Measurements from ENCODE around the gene ZNF432. TPM values are rescaled to one million over a fixed set of nuclear protein-coding genes. Genes with fewer than 3 reads are reported as not detected.

Gene ZNF432
- total and polyA plus RNA-seq, 2 of the 13 experiments (the other 11 are each of a cell fraction or from before 2014, with no cell fraction given): 4.1 to 8.7 TPM

- TF ChIP-seq STAT6 (CRISPR knock-in tag; IDR thresholded peaks at IDR 0.05; ENCODE audit: borderline replicate concordance) (no peak), POLR2A (IDR thresholded peaks at IDR 0.05; ENCODE audit: insufficient read depth in 1 of 2, low read depth in 2 of 2, low read length in 2 of 2) (peak; percentile 53 to 72; a peak in 3 of 4 replicates), CENPX (CRISPR knock-in tag; IDR thresholded peaks at IDR 0.05) (no peak), ZBTB8A (CRISPR knock-in tag; IDR thresholded peaks at IDR 0.05; ENCODE audit: borderline replicate concordance, low read depth) (no peak), ZNF329 (CRISPR knock-in tag; IDR thresholded peaks at IDR 0.05; ENCODE audit: low read depth) (no peak), TCF7L2 (IDR thresholded peaks at IDR 0.05; ENCODE audit: low read depth, low read length) (no peak), NFYC (CRISPR knock-in tag; IDR thresholded peaks at IDR 0.05) (peak; percentile 25; the same call in 1 of the 2 replicates), ZNF34 (CRISPR knock-in tag; IDR thresholded peaks at IDR 0.05; ENCODE audit: borderline replicate concordance) (no peak), ZMYM3 (CRISPR knock-in tag; IDR thresholded peaks at IDR 0.05) (peak; percentile 55; the same call in 1 of the 2 replicates), ZBTB1 (CRISPR knock-in tag; IDR thresholded peaks at IDR 0.05; ENCODE audit: borderline replicate concordance) (no peak), ZNF354B (CRISPR knock-in tag; IDR thresholded peaks at IDR 0.05) (no peak)
- TF ChIP-seq, protein P1, sequence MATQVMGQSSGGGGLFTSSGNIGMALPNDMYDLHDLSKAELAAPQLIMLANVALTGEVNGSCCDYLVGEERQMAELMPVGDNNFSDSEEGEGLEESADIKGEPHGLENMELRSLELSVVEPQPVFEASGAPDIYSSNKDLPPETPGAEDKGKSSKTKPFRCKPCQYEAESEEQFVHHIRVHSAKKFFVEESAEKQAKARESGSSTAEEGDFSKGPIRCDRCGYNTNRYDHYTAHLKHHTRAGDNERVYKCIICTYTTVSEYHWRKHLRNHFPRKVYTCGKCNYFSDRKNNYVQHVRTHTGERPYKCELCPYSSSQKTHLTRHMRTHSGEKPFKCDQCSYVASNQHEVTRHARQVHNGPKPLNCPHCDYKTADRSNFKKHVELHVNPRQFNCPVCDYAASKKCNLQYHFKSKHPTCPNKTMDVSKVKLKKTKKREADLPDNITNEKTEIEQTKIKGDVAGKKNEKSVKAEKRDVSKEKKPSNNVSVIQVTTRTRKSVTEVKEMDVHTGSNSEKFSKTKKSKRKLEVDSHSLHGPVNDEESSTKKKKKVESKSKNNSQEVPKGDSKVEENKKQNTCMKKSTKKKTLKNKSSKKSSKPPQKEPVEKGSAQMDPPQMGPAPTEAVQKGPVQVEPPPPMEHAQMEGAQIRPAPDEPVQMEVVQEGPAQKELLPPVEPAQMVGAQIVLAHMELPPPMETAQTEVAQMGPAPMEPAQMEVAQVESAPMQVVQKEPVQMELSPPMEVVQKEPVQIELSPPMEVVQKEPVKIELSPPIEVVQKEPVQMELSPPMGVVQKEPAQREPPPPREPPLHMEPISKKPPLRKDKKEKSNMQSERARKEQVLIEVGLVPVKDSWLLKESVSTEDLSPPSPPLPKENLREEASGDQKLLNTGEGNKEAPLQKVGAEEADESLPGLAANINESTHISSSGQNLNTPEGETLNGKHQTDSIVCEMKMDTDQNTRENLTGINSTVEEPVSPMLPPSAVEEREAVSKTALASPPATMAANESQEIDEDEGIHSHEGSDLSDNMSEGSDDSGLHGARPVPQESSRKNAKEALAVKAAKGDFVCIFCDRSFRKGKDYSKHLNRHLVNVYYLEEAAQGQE (IDR thresholded peaks at IDR 0.05; ENCODE audit: borderline replicate concordance in 1 of 2, low read depth in 1 of 2, low read length in 2 of 2): no peak; a peak in 1 of 4 replicates
- TF ChIP-seq, protein P2, sequence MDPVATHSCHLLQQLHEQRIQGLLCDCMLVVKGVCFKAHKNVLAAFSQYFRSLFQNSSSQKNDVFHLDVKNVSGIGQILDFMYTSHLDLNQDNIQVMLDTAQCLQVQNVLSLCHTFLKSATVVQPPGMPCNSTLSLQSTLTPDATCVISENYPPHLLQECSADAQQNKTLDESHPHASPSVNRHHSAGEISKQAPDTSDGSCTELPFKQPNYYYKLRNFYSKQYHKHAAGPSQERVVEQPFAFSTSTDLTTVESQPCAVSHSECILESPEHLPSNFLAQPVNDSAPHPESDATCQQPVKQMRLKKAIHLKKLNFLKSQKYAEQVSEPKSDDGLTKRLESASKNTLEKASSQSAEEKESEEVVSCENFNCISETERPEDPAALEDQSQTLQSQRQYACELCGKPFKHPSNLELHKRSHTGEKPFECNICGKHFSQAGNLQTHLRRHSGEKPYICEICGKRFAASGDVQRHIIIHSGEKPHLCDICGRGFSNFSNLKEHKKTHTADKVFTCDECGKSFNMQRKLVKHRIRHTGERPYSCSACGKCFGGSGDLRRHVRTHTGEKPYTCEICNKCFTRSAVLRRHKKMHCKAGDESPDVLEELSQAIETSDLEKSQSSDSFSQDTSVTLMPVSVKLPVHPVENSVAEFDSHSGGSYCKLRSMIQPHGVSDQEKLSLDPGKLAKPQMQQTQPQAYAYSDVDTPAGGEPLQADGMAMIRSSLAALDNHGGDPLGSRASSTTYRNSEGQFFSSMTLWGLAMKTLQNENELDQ (CRISPR knock-in tag; IDR thresholded peaks at IDR 0.05; ENCODE audit: borderline replicate concordance): no peak
- TF ChIP-seq, protein P3, sequence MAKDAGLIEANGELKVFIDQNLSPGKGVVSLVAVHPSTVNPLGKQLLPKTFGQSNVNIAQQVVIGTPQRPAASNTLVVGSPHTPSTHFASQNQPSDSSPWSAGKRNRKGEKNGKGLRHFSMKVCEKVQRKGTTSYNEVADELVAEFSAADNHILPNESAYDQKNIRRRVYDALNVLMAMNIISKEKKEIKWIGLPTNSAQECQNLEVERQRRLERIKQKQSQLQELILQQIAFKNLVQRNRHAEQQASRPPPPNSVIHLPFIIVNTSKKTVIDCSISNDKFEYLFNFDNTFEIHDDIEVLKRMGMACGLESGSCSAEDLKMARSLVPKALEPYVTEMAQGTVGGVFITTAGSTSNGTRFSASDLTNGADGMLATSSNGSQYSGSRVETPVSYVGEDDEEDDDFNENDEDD (CRISPR knock-in tag; IDR thresholded peaks at IDR 0.05; ENCODE audit: borderline replicate concordance): peak; percentile 59; the same call in 1 of the 2 replicates
Measured at GRCh38 chr19:51986309-51987291, 62.0 kb downstream of the ZNF432 start, which contains the start of gene ZNF350 (continued).
